HG03442 (cell line): Measurements from ENCODE around the gene NAA38.

Experiments used
- ATAC-seq: cut with Tn5 transposase; IDR thresholded peaks from one replicate; pipeline ENCODE4 v1.9.1; 2021; ENCODE audit warnings: mild to moderate bottlenecking, moderate library complexity; ENCODE audit not compliant: unreplicated experiment

Gene NAA38

GRCh38 chr17:7841396-7841914, 15.9 kb downstream of the NAA38 start:
- ATAC-seq, result peak; percentile 10

GRCh38 chr17:7840875-7841274, 16.5 kb downstream of the NAA38 start:
- no peak for ATAC-seq

GRCh38 chr17:7840441-7840840, 16.9 kb downstream of the NAA38 start:
- no peak for ATAC-seq

GRCh38 chr17:7839876-7840261, 17.5 kb downstream of the NAA38 start:
- ATAC-seq, result no peak

- ATAC-seq, result no peak
Measured at GRCh38 chr17:7839190-7839875, 18.0 kb downstream of the NAA38 start.

- ATAC-seq, result no peak
Measured at GRCh38 chr17:7838090-7839075, 19.0 kb downstream of the NAA38 start.

GRCh38 chr17:7837408-7838088, 19.8 kb downstream of the NAA38 start:
- no peak for ATAC-seq

GRCh38 chr17:7836596-7837407, 20.6 kb downstream of the NAA38 start:
- ATAC-seq, result no peak

- ATAC-seq, result no peak
Measured at GRCh38 chr17:7835814-7836595, 21.4 kb downstream of the NAA38 start.

- peak; percentile 43 for ATAC-seq
Measured at GRCh38 chr17:7834957-7835813, 22.2 kb downstream of the NAA38 start.

- ATAC-seq, result no peak
Measured at GRCh38 chr17:7834542-7834956, 22.8 kb downstream of the NAA38 start.

- ATAC-seq, result peak; percentile 52
Measured at GRCh38 chr17:7833795-7834541, 23.4 kb downstream of the NAA38 start, which contains the start of gene KDM6B. Gene KDM6B (plus strand): TSS chr17:7834217. CDS start chr17:7845555, 11,338 bp downstream.

- ATAC-seq, result no peak
Measured at GRCh38 chr17:7833011-7833794, 24.2 kb downstream of the NAA38 start.

GRCh38 chr17:7832431-7832830, 24.9 kb downstream of the NAA38 start:
- no peak for ATAC-seq

- ATAC-seq, result no peak
Measured at GRCh38 chr17:7831233-7831632, 26.1 kb downstream of the NAA38 start.

- no peak for ATAC-seq
Measured at GRCh38 chr17:7830616-7831015, 26.7 kb downstream of the NAA38 start.
